Measurements from ENCODE around the gene ROMO1.
"Not testable (repeated sequence)": the region's sequence is repeated elsewhere in the genome, so short reads cannot be mapped to it uniquely, and the experiment has no call there.

ROMO1 gene

DNA sequence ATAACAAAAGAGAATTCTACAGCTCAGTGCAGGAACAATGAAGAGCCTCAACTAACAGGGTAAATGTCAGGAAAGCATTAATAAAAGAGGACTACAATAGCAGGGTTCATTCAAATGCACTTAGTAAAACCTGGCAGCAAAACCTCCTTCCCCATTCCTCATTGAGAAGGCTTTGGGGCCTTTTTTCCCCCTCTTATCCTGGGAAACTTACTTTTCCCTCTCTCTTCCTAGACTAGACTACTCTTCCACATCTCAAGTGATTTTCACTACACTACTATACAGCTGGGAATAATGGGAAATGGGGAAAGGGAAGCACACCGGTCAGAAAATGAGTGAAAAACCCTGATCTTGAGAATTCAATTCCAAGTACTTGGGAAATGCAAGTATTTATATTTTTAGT, 10.1 kb downstream of the ROMO1 start:
- in situ Hi-C loops (cut with MboI; ENCODE audit: low sequenced_read_pairs), result no loop called here

DNA sequence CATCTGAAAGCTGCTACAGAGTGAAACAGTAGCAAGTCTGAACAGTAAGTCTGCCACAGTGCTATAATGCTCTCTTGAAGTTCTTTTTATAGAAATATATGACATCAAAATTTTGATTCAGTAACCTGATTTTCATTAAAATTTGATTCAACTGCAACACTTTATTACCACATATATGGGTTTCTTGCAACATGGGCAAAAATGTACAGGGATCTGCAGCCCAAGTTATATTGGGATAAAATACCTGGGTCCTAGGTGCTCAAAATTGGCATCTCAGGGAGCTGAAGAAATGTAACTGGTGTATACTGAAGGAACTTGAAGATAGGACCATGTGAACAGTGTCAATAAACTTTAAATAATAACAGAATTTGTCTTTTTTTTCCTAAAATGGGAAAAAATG, 10.8 kb downstream of the ROMO1 start:
- in situ Hi-C loops (cut with MboI; ENCODE audit: low sequenced_read_pairs), result no loop called here

DNA sequence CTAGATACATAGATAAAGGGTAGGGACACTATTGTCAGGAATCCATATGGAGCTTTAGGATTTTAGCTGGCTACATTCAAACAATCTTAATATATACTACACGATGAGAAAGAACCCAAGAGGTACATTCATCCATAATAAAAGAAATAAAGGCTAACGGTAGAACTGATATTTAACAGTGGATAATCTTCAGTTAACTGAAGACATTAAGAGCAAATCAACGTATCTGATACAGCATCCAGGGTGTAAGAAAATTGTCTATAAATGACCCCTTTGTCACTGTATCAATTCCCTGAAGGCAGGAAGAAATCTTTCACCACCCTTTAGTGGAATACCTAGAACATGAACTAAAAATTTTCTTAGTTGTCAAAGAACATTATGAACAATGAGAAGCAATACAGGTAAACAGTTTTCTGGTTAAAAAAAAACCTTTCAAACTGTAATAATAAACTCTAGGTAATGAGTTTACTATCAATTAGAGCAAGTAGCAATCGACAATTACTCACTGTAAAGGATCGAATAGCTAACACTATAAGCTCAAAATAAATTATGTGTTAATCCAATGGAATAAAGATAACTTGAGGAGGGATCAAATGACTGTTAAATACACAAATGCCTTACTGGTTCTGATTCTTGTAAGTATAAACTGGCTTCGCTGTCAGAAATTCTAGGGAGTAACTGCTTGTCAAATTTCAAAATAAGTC, 11.8 kb downstream of the ROMO1 start:
- in situ Hi-C loops (cut with MboI; ENCODE audit: low sequenced_read_pairs), result no loop called here

DNA sequence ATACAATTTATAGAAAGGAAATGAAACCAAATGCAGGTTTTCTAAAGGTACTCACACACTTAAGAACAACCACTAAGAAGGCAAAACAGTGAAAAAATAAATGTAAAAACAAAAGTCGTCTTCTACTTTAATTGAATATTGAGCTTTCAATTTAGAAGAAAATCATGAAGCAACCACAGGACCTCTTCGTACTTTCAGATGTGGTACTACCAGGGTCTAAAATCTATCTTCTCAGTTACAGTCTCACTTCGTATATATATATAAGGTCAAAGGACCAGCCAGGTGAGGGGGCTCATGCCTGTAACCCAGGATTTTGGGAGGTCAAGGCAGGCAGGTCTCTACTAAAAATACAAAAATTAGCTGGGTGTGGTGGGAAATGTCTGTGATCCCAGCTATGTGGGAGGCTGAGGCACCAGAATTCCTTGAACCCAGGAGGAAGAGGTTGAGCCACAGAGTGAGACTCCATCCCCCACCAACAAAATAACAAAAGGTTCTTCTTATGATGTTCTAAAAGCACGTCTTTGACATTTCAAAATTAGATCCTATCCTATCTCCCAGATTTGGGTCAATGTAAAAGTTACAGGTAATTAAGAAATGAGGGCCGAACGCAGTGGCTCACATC, 12.5 kb downstream of the ROMO1 start:
- in situ Hi-C loops (cut with MboI; ENCODE audit: low sequenced_read_pairs), result no loop called here

DNA sequence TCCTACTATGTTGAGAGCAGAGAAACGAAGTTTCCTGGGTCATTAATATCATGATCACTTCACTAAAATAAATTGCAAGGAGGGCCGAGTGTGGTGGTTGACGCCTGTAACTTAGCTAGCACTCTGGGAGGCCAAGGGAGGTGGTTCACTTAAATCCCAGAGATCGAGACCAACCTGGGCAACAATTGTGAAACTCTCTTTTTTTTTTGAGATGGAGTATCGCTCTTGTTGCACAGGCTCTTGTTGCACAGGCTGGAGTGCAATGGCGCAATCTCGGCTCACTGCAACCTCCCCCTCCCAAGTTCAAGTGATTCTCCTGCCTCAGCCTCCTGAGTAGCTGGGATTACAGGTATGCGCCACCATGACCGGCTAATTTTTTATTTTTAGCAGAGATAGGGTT, 13.9 kb downstream of the ROMO1 start:
- in situ Hi-C loops (cut with MboI; ENCODE audit: low sequenced_read_pairs), result not testable (repeated sequence)

DNA sequence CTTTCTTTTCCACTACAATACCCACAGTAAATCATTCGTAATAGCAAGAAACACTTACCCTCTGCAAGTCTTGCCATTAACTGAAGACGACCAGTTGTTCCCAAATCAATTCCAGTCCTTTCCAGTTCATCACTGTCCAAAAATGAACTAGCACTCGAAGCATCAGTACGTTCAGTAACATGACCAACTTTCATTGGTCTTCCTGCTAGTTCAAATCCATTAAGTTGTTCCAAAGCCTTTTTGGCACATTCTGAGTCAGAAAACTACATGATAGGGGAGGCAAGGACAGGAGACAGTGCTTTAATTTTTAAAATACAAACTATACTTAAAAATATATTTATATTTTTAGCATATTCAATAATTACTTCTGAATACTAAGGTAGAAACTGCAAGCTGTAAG, 14.9 kb downstream of the ROMO1 start:
- in situ Hi-C loops (cut with MboI; ENCODE audit: low sequenced_read_pairs), result no loop called here

DNA sequence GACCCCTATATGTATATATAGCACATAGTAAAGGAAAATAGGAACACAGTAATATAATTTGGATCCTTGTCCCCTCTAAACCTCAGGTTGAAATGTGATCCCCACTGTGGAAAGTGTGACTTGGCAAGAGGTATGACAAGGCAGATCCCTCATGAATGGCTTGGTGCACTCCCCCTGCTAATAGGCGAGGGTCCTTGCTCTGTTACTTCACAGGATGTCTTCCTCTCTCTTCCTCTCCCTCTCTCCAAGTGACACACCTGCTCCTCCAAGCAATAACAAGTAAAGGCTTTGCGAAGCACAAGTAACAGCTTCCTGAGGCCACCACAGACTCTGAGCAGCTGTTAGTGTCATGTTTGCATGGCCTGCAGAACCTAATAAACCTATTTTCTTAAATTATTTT, 16.4 kb downstream of the ROMO1 start:
- in situ Hi-C loops (cut with MboI; ENCODE audit: low sequenced_read_pairs), result no loop called here

DNA sequence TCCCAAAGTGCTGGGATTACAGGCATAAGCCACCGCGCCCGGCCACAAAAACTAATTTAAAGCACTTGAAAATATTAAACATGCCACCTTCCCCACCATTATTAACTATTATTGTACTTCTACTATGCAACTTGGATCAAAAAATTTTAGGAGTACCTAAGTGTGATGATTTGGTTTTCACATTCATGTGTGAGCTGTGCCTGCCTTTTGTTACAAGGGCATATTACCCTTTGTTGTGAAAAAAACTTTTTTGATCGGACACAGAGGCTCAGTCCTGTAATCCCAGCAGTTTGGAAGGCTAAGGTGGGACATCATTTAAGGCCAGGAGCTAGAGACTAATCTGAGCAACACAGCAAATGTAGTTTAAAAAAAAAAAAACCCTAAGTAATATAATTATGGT, 17.1 kb downstream of the ROMO1 start:
- in situ Hi-C loops (cut with MboI; ENCODE audit: low sequenced_read_pairs), result no loop called here

DNA sequence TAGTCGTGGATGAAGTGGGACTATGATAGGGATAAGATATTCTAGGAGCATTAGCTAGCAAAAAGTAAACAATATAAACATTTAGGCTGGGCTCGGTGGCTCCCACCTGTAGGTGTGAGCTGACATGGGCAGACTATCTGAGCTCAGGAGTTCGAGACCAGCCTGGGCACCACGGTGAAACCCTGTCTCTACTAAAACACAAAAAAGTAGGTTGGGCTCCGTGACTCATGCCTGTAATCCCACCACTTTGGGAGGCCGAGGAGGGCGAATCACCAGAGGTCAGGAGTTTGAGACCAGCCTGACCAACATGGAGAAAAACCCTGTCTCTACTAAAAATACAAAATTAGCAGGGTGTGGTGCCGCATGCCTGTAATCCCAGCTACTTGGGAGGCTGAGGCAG, 19.1 kb downstream of the ROMO1 start:
- in situ Hi-C loops (cut with MboI; ENCODE audit: low sequenced_read_pairs), result not testable (repeated sequence)

DNA sequence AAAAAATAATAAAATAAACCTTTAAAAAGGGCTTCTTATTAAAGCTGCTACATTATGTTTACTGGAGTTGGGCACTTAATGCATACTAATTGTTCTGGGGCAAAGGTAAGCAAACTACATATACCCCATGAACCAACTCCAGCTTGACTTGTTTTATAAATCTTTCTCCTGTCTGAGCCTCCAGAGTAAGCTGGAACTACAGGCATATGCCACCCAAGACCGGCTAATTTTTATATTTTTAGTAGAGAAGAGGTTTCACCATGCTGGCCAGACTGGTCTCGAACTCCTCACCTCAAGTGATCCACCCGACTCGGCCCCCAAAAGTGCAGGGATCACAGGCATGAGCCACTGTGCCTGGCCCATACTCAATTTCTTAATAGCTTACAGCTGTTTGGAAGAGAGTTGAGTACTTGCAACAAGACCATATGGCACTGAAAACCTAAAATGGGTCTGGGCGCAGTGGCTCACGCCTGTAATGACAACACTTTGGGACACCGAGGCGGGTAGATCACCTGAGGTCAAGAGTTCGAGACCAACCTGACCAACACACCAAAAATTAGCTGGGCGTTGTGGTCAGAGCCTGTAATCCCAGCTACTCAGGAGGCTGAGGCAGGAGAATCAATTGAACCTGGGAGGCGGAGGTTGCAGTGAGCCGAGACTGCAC, 19.9 kb downstream of the ROMO1 start:
- in situ Hi-C loops (cut with MboI; ENCODE audit: low sequenced_read_pairs), result no loop called here

DNA sequence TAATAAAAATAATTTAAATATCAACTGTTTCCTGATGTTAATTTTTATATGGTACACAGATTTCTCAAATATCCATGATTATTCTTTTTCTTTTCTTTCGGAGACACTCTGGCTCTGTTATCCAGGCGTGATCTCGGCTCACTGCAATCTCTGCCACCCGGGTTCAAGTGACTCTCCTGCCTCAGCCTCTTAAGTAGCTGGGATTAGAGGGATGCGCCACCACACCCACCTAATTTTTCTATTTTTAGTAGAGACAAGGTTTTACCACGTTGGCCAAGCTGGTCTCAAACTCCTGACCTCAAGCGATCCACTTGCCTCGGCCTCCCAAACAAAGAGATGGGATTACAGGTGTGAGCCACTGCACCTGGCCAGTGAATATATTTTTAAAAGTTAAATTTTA, 20.5 kb downstream of the ROMO1 start:
- in situ Hi-C loops (cut with MboI; ENCODE audit: low sequenced_read_pairs), result no loop called here

DNA sequence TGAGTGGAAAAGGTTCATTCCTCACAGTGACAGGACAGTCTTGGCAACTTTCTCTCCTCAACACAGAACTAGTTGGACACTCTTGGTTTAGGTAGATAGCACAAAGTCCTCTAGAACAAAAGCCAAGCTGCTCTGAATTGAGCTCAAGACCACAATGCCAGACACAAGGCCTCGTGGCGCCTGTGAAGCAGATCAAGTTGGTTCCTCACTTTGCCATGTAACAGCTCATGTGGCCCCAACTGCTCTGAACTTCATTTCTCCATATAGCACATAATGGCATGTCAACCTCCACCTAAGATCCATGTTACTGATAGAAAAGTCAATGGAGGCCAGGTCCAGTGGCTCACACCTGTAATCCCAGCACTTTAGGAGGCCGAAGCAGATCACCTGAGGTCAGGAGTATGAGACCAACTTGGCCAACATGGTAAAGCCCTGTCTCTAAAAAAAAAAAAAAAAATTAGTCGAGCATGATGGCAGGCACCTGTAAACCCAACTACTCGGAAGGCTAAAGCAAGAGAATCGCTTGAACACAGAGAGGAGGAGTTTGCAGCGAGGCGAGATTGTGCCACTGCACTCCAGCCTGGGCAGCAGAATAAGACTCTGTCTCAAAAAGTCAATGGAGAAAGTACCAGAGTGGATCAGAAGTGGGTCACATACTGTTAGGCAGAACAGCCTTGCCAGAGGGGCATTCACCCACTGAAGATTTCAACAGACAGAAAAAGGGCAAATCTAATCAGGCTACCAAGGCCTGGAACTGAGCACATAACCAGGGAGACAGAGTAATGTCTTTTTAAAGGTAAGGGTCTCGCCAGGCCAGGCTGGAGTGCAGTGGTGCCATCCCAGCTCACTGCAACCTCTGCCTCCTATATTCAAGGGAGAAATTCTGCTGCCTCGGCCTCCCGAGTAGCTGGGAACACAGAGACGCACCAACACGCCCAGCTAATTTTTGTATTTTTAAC, 21.2 kb downstream of the ROMO1 start:
- in situ Hi-C loops (cut with MboI; ENCODE audit: low sequenced_read_pairs), result no loop called here

DNA sequence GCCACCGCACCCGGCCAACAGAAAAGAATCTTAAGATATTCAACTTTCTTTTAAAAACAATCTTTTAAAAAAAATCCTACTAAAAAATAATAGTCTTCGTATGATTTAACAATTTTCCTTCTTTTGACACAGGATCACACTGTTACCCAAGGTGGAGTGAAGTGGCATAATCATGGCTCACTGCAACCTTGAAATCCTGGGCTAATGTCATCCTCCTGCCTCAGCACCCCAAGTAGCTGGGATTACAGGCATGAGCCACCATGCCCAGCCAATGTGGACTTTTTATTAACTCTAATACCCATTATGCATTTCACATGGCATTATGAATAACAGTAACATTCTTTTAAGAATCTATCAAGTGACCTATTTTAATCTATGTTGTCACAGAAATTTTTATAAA, 22.0 kb downstream of the ROMO1 start:
- in situ Hi-C loops (cut with MboI; ENCODE audit: low sequenced_read_pairs), result no loop called here

DNA sequence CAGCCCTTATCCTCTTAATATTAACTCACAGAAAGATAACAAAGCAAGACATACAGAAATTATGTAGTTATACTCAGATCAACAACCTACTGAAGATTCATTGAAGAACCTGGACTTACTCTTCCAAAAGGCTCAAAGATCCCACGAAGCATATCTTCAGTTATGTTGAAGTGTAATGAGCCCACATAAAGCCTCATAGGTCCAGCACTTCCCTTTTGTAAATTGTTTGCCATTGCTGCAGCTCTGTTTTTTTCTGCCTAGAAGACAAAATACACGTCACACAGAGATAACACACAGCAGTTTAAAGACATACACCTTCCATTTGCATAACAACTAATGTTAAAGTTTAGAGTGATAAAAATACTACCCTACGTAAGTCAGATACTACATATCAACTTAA, 22.4 kb downstream of the ROMO1 start:
- in situ Hi-C loops (cut with MboI; ENCODE audit: low sequenced_read_pairs), result no loop called here

DNA sequence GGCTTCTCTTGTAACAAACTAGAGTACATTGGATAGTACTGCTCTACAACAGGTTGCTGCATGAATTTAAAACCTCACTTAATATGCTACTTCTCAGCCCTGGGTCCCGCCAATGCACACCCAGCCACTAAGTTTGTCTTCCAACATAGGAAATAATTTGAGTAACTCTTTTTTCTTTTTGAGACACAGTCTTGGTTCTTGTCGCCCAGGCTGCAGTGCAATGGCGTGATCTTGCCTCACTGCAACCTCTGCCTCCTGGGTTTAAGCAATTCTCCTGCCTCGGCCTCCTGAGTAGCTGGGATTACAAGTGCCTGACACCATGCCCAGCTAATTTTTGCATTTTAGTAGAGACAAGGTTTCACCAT, 24.1 kb downstream of the ROMO1 start:
- in situ Hi-C loops (cut with MboI; ENCODE audit: low sequenced_read_pairs), result not testable (repeated sequence)

DNA sequence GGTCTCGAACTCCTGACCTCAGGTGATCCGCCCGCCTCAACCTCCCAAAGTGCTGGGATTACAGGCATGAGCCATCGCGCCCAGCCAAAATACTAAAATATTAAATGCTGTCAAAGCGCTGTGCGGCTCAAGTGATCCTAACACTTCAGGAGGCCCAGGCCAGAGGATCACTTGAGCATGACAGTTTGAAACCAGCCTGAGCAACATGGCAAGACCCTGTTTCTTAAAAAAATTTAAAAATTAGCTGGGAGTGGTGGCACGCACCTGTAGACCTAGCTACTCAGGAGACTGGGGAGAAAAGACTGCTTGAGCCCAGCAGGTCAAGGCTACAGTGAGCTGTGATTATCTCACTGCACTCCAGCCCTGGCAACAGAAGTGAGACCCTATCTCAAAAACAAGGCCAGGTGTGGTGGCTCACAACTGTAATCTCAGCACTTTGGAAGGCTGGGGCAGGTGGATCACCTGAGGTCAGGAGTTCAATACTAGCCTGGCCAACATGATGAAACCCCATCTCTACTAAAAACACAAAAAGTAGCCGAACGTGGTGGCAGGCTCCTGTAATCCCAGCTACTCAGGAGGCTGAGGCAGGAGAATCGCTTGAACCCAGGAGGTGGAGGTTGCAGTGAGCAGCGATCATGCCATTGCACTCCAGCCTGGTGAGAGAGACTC, 24.6 kb downstream of the ROMO1 start:
- in situ Hi-C loops (cut with MboI; ENCODE audit: low sequenced_read_pairs), result not testable (repeated sequence)

DNA sequence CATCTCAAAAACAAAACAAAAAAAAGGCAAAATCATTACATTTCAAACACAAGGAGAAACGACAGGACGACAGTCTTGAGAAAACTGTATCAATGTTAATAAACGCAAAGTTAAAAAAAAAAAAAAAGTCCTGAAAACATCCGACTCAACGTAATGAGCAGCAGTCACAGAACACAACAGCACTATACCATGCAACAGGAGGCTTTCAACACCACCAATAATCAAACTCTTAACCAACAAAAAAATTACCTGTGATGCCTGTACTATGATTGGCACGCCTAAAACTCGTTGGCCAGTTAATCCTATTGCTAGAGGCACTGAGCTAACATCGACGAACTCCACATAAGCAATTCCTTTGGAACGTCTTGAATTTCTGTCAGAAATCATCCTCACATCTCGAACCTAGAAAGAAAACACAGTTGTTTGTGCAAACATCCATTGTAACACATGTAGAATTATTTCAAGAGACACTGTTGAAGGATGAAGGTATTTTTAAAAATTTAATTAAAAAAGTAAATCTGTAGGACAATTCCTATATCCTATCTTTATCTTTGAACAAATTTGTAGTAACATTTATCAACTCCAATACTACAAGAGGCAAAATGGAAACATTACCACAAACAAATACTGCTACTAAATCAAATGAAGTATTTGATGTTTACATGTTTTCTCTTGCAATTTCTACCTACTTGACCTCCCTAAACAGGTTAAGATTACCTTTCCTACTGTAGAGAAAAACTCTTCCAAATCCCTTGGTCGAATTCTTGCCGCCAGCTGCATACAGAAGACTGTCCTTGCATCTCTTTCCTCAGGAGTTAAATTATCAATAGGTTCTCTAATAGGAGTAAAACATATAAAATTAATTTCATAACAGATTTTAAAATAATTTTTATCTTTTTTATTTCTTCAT, 25.4 kb downstream of the ROMO1 start:
- in situ Hi-C loops (cut with MboI; ENCODE audit: low sequenced_read_pairs), result no loop called here

DNA sequence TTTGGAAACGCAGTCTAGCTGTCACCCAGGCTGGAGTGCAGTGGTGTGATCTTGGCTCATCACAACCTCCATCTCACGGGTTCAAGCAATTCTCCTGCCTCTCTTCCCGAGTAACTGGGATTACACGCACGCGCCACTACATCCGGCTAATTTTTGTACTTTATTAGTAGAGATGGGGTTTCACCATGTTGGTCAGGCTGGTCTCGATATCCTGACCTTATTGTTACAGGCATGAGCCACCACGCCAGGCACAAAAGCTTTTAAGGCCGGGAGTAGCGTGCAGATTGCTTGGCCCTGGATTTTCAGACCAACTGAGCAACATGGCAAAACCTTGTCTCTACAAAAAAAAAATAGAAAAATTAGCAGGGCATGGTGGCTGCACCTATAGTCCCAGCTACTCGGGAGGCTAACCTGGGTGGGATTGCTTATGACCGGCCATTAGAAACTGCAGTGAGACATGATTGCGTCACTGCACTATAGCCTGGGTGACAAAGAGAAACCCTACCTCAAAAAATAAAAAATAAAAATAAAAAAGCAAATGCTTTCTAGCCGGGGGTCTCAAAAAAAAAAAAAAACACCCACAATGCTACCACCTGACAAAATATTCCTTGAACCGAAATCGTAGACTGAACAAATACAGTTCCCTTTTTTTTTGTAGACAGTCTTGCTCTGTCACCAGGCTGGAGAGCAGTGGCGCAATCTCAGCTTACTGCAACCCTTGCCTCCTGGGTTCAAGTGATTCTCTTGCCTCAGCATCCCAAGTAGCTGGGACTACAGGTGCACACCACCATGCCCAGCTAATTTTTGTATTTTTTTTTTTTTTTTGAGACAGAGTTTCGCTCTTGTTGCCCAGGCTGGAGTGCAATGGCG, 27.9 kb downstream of the ROMO1 start:
- in situ Hi-C loops (cut with MboI; ENCODE audit: low sequenced_read_pairs), result no loop called here

DNA sequence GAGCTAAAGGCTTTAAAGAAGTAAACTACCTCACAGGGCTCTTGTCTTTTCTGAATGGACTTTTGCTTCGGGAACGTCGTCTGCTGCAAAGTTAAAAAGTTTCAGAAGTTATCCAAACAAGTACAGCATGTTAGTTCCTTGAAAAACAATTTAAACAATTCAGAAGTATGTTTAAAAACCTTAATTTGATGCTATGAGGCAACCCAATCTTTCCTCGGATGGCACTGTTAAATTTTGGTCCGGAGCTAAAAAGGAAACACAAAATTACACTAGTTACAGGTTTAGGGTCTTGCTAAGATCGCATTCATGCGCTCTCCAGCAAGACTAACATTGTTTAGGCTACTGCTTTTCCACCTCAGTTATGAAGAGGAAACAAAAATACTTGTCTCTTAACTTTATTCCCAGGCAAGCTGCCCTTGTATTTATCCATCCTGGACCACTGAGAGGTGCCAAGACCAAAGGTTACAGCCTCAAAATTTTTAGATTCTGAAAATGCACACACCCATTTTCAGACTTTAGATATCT, 30.1 kb downstream of the ROMO1 start:
- in situ Hi-C loops (cut with MboI; ENCODE audit: low sequenced_read_pairs), result no loop called here

Data from HL-60/S4 (cell line).